GM18861 (cell line): ENCODE measurements around the gene LTB4R2.
"Not testable (repeated sequence)": the region's sequence is repeated elsewhere in the genome, so short reads cannot be mapped to it uniquely, and the experiment has no call there.

Source experiments
- ATAC-seq: cut with Tn5 transposase; IDR thresholded peaks from one replicate; pipeline ENCODE4 v1.9.1; 2021; ENCODE audit not compliant: unreplicated experiment

Gene LTB4R2

DNA sequence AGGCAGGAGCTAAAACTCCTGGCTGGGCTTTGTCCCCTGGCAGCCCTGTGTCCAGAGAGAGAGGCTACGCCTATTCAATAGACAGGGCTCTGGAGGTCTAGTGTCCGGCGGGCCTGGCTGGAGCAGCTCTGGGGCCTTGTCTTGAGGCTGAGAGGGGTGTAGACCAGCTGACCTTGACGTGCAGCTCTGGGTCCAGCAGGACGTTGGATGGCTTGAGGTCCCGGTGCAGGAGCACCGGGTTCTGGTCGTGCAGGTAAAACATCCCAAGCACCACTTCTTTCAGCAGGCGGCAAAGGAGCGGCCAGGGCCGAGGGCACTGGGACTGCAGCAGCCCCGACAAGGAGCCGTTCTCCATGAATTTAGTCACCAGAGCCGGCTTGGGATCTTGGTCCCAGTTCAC, 28.9 kb downstream of the LTB4R2 start:
- ATAC-seq = no peak

DNA sequence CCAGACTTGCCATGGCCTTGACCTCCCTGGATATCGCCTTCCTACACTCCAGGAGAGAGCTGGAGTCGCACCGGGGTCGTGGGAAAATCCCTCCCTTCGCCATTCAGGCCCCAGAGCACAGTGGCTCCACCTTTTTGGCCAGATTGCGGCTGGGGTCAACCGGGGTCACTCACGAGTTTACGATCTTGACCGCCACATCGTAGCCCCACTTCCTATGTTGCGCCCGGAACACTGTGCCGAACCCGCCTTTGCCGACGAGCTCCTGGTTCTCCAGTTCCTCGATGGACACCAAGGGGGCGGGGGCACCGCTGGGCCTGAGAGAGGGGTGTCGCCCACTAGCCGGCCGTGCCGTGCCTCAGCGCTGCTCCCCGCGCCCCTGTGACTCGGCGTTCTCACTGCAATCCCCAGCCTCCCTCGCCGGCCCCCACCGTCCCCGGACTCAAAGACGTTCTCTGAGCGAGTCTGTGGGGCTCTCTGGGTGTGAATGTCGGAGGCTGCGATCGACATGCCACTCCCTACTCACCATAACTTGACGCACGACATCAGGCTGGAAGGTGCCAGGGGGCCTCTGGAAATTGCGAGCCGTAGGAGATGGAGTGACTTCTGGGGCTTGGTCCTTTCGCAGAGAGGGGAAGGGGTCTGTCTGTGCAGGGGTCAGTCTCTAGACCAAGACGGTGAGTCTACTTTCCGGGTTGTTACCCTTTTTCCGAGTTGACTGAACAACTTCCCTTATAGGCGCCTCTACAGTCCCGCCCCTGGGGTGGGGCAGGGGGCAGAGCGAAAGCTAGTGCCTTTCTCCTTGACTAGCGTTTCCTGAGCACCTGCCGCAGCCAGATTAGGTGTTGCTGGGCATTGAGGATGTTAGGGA, 29.6 kb downstream of the LTB4R2 start, which contains the start of gene RIPK3:
Gene RIPK3 (minus strand): TSS at position 708 of the 868 bp plus-strand sequence. CDS start 165 bp downstream, at position 543.
- peak; percentile 72 for ATAC-seq

DNA sequence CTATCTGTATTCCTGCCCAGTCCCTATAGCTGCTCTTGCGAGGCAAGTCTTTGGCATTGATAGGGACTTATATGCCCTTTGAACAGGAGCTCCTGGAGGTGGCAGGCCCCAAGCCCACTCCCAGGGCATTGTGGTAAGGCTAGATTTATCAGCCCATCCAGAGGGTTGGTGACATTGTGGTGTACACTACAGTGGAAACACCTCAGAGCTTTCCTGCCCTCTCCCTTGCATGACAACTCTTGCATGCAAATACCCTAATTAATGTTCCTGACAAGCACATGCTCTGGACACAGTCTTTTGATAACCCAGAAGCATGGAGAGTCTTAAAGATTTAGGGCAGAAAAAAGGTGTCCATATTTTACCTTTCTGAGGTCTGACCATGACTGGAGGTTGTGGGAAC, 30.7 kb downstream of the LTB4R2 start:
- ATAC-seq = no peak

DNA sequence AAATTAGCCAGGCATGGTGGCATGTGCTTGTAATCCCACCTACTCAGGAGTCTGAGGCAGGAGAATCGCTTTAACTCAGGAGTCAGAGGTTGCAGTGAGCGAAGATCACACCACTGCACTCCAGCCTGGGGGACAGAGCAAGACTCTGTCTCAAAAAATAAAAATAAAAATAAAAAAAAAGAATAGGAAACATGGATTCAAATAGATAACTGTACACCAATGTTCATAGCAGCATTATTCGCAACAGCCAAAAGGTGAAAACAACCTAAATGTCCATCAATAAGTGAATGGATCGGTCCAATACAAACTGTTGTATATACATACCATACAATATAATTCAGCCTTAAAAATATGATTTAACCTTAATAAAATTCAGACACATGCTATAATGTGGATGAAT, 32.9 kb downstream of the LTB4R2 start:
- ATAC-seq = no peak

DNA sequence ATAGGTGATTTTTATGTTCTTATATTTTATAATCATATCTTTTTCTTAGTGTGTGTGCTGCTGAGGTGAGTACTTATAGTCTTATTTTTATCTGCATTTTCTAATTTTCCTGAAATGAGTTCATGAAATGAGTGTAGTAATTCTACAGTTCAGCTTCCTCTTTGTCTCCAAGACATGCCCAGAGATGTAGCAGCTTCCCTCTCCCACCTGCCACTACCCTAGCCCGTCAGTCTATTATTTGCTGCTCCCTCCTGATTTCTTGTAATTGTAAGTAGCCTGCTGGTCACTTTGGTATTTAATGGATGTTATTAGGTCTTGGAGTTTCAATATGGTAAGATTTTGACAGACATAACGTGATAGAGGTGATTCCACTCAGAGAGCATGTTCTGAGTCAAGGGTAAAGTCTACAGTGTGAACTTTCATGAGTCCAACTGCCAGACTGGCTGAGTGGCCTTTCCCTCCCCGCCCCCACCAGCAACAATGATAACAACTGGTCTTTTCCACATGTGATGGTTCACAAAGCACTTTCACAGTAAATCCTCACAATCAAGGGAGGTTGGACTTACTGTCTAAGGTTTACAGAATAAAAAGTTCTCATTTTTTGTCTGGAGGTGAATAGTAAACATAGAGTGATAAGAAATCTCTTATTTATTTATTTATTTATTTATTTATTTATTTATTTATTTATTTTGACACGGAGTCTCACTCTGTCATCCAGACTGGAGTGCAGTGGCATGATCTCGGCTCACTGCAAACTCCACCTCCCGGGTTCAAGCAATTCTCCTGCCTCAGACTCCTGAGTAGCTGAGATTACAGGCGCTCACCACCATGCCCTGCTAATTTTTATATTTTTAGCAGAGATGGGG, 34.1 kb downstream of the LTB4R2 start:
- no peak for ATAC-seq

DNA sequence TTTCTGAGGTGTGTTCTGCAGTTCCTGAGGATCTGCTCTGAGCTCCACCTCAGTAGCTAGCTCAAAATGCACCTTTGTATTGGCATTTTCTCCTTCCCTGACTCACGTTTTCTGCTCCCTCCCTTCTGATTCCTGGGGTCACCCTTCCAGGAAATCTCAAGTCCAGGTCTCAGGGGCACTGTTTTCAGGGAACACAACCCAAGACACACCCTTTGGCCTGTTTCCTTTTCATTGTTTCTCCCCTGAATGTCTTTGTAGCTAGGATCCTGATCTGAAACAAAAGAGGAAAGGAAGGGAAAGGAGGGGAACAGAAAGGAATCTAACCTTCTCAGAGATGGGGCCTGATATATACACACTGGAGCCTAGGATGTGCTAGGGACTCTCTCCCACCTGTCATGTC, 37.2 kb downstream of the LTB4R2 start:
- no peak for ATAC-seq

DNA sequence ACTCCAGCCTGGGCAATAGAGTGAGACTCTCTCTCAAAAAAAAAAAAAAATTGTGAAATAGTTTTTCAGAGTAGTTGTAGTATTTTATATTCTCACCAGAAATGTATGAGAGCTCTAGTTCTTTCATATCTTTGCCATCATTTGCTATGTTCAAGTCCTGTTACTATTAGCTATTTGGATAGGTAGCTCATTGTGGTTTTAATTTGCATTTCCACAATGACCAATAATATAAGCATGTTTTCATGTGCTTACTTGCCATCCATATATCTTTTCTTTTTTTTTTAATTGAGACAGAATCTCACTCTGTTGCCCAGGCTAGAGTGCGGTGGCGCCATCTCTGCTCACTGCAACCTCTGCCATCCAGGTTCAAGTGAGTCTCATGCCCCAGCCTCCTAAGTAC, 38.2 kb downstream of the LTB4R2 start:
- no peak for ATAC-seq

DNA sequence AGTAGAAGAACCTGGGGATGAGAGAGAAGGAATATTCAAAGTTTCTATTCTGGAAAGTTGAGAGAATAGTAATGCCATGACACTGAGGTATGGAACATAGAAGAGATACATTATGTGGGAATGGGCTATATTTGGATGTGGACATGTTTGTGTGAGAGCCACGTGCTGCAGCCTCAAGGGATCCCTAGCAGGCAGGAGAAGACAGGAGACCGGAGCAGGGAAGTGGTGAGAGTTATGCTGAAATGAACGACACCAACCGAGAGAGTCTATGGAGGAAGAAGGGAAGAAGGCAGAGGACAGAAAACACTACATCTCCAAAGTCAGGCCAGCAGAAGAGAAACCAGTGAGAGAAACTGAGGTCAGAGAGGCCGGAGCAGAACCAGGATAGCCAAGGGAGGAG, 39.8 kb downstream of the LTB4R2 start:
- ATAC-seq = no peak

DNA sequence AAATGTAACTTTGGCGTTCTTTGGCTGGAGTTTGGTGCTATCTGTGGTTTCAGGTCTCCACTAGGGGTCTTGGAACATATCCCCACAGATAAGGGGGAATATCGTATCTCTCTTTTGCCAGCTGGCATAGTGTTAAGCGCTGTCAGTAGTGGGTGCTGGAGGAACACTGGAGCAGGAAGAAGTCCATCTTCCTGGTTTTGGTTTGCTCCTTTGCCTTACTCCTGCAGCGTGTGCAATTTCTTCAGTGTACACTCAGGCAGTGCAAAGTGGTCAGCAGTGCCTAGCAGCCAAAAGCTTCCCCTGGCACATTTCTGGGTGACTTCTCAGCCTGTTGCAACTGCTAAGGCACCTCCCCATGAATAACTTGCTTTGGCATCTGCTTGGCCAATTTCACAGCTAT, 41.6 kb downstream of the LTB4R2 start:
- no peak for ATAC-seq

DNA sequence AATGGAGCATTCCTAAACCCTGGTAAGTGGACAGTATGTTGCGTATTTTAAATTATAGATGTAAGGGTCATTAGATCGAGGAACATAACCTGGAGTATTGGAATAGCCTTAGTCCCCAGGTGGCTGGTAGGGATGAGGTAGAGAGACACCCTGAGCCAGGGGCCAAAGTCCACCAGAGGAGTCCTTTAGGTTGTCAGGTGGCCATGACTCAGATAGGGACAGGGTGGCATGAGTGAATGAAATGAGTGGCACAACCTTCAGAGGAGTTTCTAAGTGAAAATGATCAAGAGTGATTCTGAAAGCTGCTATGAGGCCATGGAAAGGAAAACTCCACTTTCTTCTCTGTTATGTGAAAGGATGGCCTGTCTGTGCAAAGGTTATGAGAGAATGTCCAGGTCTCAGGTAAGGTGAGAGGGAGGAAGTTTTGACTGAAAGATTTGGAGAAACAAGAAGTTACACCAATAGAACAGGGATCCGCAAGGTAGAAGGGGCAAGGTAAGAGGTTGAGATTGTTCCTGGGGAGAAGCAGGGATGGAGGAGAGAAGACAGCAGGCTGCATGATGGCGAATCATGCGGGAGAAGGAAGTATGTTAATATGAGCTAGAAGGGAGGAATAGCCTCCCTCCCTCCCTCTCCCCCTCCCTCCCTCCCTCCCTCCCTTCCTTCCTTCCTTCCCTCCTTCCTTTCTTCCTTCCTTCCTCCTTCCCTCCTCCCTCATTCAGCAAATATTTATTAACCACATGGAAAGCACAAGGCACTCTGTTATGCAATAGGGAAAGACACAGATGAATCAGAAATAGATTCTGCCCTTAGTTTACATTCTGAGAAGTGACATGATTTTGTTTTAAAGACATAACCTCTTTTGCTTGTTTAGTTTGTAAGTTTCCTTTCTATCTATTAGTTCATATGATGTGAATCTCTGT, 43.9 kb downstream of the LTB4R2 start:
- no peak for ATAC-seq

DNA sequence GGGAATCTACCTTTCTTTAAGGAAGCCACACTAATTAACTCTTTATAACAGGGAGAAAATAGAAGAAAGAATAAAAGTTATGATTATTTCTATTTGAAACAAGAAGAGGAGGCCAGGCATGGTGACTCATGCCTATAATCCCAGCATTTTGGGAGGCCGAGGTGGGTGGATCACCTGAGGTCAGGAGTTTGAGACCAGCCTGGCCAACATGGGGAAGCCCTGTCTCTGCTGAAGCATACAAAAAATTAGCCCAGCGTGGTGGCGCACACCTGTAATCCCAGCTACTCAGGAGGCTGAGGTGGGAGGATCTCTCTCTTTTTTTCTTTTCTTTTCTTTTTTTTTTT, 44.5 kb downstream of the LTB4R2 start:
- not testable (repeated sequence) for ATAC-seq

DNA sequence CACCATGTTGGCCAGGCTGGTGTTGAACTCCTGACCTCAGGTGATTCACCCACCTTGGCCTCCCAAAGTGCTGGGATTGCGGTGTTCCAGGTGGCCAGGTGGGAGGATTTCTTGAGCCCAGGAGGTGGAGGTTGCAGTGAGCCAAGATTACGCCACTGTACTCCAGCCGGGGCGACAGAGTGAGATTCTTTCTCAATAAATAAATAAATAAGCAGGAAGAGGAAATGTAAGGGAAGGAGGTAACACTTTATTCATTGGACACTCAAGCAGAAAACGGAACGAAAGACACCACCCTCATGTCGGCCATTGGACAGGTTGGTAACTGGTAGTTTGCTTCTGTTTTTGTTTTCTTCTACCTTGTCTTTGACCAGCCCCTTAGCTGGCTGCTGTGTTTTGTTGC, 45.1 kb downstream of the LTB4R2 start:
- no peak for ATAC-seq

DNA sequence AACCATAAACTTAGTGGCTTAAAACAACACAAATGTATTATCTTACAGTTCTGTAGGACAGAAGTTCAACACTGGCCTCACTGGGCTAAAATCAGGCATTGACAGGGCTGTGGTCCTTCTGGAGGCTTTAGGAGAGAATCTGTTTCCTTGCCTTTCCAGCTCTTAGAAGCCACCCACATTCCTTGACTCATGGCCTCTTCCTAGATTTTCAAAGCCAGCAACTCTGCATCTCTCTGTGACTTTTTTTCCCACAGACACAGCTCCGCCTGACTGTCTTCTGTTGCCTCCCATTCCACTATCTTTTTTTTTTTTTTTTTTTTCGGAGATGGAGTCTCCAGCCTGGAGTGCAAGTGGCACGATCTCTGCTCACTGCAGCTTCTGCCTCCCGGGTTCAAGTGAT, 46.3 kb downstream of the LTB4R2 start:
- no peak for ATAC-seq

DNA sequence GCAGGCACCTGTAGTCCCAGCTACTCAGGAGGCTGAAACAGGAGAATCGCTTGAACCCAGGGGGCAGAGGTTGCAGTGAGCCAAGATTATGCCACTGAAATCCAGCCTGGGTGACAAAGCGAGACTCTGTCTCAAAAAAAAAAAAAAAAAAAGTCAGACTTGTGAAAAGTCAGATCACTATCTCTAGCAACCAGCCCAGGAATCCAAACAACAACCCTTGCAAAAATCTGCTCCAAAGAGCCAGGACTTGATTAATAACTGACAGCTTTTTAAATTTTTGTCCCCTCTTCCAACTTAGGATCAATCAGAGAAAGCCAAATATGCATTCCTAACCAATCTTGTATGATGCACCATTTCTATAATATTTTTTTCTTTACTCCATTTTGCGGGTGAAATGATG, 50.3 kb downstream of the LTB4R2 start:
- no peak for ATAC-seq

DNA sequence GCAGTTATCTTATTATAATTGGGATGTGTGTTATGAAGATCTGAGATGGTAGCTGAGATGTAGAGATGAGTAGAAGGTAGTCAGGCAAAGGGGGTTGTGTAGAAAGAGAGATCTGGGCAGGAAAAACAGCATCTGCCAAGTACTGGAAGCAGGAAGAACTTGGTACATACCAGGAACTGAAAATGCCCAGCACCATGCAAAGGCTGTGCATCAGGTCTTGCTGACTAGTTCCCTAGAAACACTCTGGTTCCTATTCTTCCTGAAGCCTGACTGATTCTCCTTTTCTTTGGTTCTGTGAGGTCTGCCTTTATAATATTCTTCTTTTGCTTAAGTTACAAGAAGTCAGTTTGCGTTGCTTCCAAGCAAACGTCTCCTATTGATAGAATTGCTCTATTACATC, 51.4 kb downstream of the LTB4R2 start:
- no peak for ATAC-seq
